Measurements from ENCODE around the gene BRCC3.

Gene BRCC3

GRCh38 chrX:155065035-155065734 is 6.1 kb upstream of the BRCC3 start:
- H3K27ac ChIP-seq (replicated peaks), result no peak overlapping the region
- H3K27me3 ChIP-seq (ENCODE audit: insufficient read depth, poor library complexity, severe bottlenecking), result no peaks in the 10 kb centered on the region
- H3K4me3 ChIP-seq (replicated peaks; ENCODE audit: insufficient read depth, low read length), result no peak overlapping the region
- DNase-seq (ENCODE audit: low read depth in 1 of 2, low spot score in 1 of 2), result no peak
- no peak for TF ChIP-seq SPI1 (IDR thresholded peaks at IDR 0.05; ENCODE audit: borderline replicate concordance, low read depth)
- no peak for TF ChIP-seq REST (IDR thresholded peaks at IDR 0.05; ENCODE audit: insufficient replicate concordance, low read depth)
- no peak for TF ChIP-seq POLR2AphosphoS5 (IDR thresholded peaks at IDR 0.05; ENCODE audit: low read depth)
- TF ChIP-seq CTCF (IDR thresholded peaks at IDR 0.05; ENCODE audit: insufficient read depth, low read length), result no peak

- no peak overlapping the region for H3K4me3 ChIP-seq (replicated peaks; ENCODE audit: insufficient read depth, low read length)
- no peaks in the 10 kb centered on the region for H3K27me3 ChIP-seq (ENCODE audit: insufficient read depth, poor library complexity, severe bottlenecking)
- no peak for DNase-seq (ENCODE audit: low read depth in 1 of 2, low spot score in 1 of 2)
- H3K27ac ChIP-seq (replicated peaks), result no peak overlapping the region
- no peak for TF ChIP-seq CTCF (IDR thresholded peaks at IDR 0.05; ENCODE audit: insufficient read depth, low read length)
- no peak for TF ChIP-seq REST (IDR thresholded peaks at IDR 0.05; ENCODE audit: insufficient replicate concordance, low read depth)
- no peak for TF ChIP-seq GABPA (IDR thresholded peaks at IDR 0.05; ENCODE audit: low read depth)
- no peak for TF ChIP-seq SPI1 (IDR thresholded peaks at IDR 0.05; ENCODE audit: borderline replicate concordance, low read depth)
- no peak for TF ChIP-seq POLR2AphosphoS5 (IDR thresholded peaks at IDR 0.05; ENCODE audit: low read depth)
Observed at GRCh38 chrX:155068165-155068564, 3.1 kb upstream of the BRCC3 start.

- TF ChIP-seq CTCF (IDR thresholded peaks at IDR 0.05; ENCODE audit: insufficient read depth, low read length) (no peak), REST (IDR thresholded peaks at IDR 0.05; ENCODE audit: insufficient replicate concordance, low read depth) (no peak), POLR2AphosphoS5 (IDR thresholded peaks at IDR 0.05; ENCODE audit: low read depth) (no peak), SPI1 (IDR thresholded peaks at IDR 0.05; ENCODE audit: borderline replicate concordance, low read depth) (no peak), GABPA (IDR thresholded peaks at IDR 0.05; ENCODE audit: low read depth) (no peak)
- H3K27ac ChIP-seq (replicated peaks), result 0 out of 2 replicates have a peak overlapping the region, but pooled peaks have one; percentile 84
- DNase-seq (ENCODE audit: low read depth in 1 of 2, low spot score in 1 of 2), result no peak
- H3K4me3 ChIP-seq (replicated peaks; ENCODE audit: insufficient read depth, low read length), result peak overlapping the region; percentile 58
- no peaks in the 10 kb centered on the region for H3K27me3 ChIP-seq (ENCODE audit: insufficient read depth, poor library complexity, severe bottlenecking)
Observed at GRCh38 chrX:155069414-155069813, 1.9 kb upstream of the BRCC3 start.

Measured in HL-60 (cell line).